GM23338 (cell line): ENCODE results near the gene INSL4. TPM values are rescaled to one million over a fixed set of nuclear protein-coding genes. Genes with fewer than 3 reads are reported as not detected.

Experiments used
- ATAC-seq: fragments of 200-7000 bp; cut with Tn5 transposase; 3 replicates; pipeline ENCODE4 v1.9.1; 2020
- DNase-seq: peaks from one replicate; pipeline ENCODE4 v3.0.0-alpha.2; 2015; ENCODE audit warnings: low spot score
- H2AFZ ChIP-seq: fragments of 200-600 bp; sonication (generic); 2 replicates; pipeline ENCODE4 v1.8.0; 2016; ENCODE audit warnings: antibody characterized with exemption, mild to moderate bottlenecking, moderate library complexity
- H3F3A ChIP-seq: fragments of 200-600 bp; sonication (generic); replicated peaks from 2 replicates; pipeline ENCODE4 v1.8.0; 2017; ENCODE audit warnings: antibody characterized with exemption, mixed run types, low read depth
- H3K27ac ChIP-seq: fragments of 200-600 bp; sonication (generic); 2 replicates; pipeline ENCODE4 v1.6.1; 2016; ENCODE audit warnings: low read depth
- H3K27me3 ChIP-seq: fragments of 200-600 bp; sonication (generic); 2 replicates; pipeline ENCODE4 v1.8.0; 2016; ENCODE audit warnings: mild to moderate bottlenecking, mixed run types, moderate library complexity; ENCODE audit not compliant: insufficient read depth
- H3K36me3 ChIP-seq: fragments of 200-600 bp; sonication (generic); 2 replicates; pipeline ENCODE4 v1.8.0; 2016; ENCODE audit warnings: mild to moderate bottlenecking; ENCODE audit not compliant: insufficient read depth
- H3K4me1 ChIP-seq: fragments of 200-600 bp; sonication (generic); 2 replicates; pipeline ENCODE4 v1.8.0; 2016; ENCODE audit warnings: mild to moderate bottlenecking, moderate library complexity; ENCODE audit not compliant: insufficient read depth
- H3K4me2 ChIP-seq: fragments of 200-600 bp; sonication (generic); 2 replicates; pipeline ENCODE4 v1.7.1; 2017; ENCODE audit warnings: mixed run types
- H3K4me3 ChIP-seq: fragments of 200-600 bp; sonication (generic); 2 replicates; pipeline ENCODE4 v1.6.1; 2016; ENCODE audit warnings: mixed run types
- H3K79me2 ChIP-seq: fragments of 200-600 bp; sonication (generic); replicated peaks from 2 replicates; pipeline ENCODE4 v1.8.0; 2017; ENCODE audit warnings: mild to moderate bottlenecking; ENCODE audit not compliant: insufficient read depth
- H3K9me2 ChIP-seq: fragments of 200-600 bp; sonication (generic); 2 replicates; pipeline ENCODE4 v1.8.0; 2017; ENCODE audit not compliant: insufficient read depth
- H4K20me1 ChIP-seq: fragments of 200-600 bp; sonication (generic); replicated peaks from 2 replicates; pipeline ENCODE4 v1.8.0; 2017; ENCODE audit warnings: mild to moderate bottlenecking; ENCODE audit not compliant: insufficient read depth
- H3K27ac Mint-ChIP-seq: 2 replicates; pipeline ENCODE4 v1.8.0; 2020; ENCODE audit warnings: inconsistent platforms, mild to moderate bottlenecking, moderate library complexity, mixed read lengths
- H3K27me3 Mint-ChIP-seq: 3 replicates; pipeline ENCODE4 v1.8.0; 2022; ENCODE audit warnings: low read depth, mild to moderate bottlenecking, moderate library complexity, mixed read lengths, inconsistent platforms; ENCODE audit not compliant: insufficient read depth, poor library complexity
- H3K36me3 Mint-ChIP-seq: 3 replicates; pipeline ENCODE4 v1.8.0; 2021; ENCODE audit warnings: low read depth, mild to moderate bottlenecking, inconsistent platforms, moderate library complexity, mixed read lengths
- H3K4me1 Mint-ChIP-seq: 3 replicates; pipeline ENCODE4 v1.8.0; 2020; ENCODE audit warnings: mild to moderate bottlenecking, inconsistent platforms, mixed read lengths
- H3K4me3 Mint-ChIP-seq: 3 replicates; pipeline ENCODE4 v1.8.0; 2021; ENCODE audit warnings: moderate library complexity, mild to moderate bottlenecking, inconsistent platforms, mixed read lengths
- H3K9me3 Mint-ChIP-seq: 3 replicates; pipeline ENCODE4 v1.8.0; 2020; ENCODE audit warnings: moderate library complexity, mild to moderate bottlenecking, inconsistent platforms, mixed read lengths
- CREB1 ChIP-seq: fragments of 250-450 bp; sonication (Bioruptor Pico); IDR thresholded peaks from 2 replicates; pipeline ENCODE4 v1.5.0; 2020; ENCODE audit warnings: low read depth, mild to moderate bottlenecking, moderate library complexity
- EZH2 ChIP-seq: fragments of 200-600 bp; sonication (generic); IDR thresholded peaks from one replicate; pipeline ENCODE4 v1.8.0; 2017; ENCODE audit warnings: antibody characterized with exemption, mild to moderate bottlenecking, low read depth; ENCODE audit not compliant: unreplicated experiment
- JUNB ChIP-seq: IDR thresholded peaks from one replicate; pipeline ENCODE4 v1.6.1; 2016; ENCODE audit warnings: antibody characterized with exemption; ENCODE audit not compliant: unreplicated experiment
- POLR2AphosphoS5 ChIP-seq: IDR thresholded peaks from 2 replicates; pipeline ENCODE4 v1.6.1; 2016; ENCODE audit warnings: antibody characterized with exemption, low read depth
- ZNF114 ChIP-seq: fragments of 250-450 bp; sonication (Bioruptor Pico); IDR thresholded peaks from 2 replicates; pipeline ENCODE4 v1.5.0; 2020; ENCODE audit warnings: mild to moderate bottlenecking, moderate library complexity
- polyA plus RNA-seq: library from polyadenylated mRNA; unstranded; fragments of >200 nt; fragmentation: Nextera tagmentation; extraction: Ambion mirVana; gene quantifications from 2 replicates; pipeline ENCODE4 v1.2.1, GENCODE V29; 2016
- total RNA-seq: library from RNA; depleted of rRNA; stranded (reverse); fragments of >200 nt; shearing (Covaris generic); gene quantifications from 2 replicates; pipeline ENCODE4 v1.2.3, GENCODE V29; 2014
- TF ChIP-seq, protein P1 (sequence below), 2 experiments: fragments of 200-600 bp in 1 of 2; sonication (generic) in 1 of 2; conservative IDR thresholded peaks; 2 replicates each; pipeline versions ENCODE4 v1.5.1 to v1.6.1; 2016 to 2017; ENCODE audit warnings: antibody characterized with exemption in 2 of 2, low read depth in 2 of 2, mild to moderate bottlenecking in 2 of 2, moderate library complexity in 1 of 2
- TF ChIP-seq, protein P2 (sequence below): IDR thresholded peaks from one replicate; pipeline ENCODE4 v1.6.1; 2018; ENCODE audit warnings: antibody characterized with exemption; ENCODE audit not compliant: unreplicated experiment

The INSL4 gene
- total and polyA plus RNA-seq, 2 experiments from 2014 or later: not detected

DNA sequence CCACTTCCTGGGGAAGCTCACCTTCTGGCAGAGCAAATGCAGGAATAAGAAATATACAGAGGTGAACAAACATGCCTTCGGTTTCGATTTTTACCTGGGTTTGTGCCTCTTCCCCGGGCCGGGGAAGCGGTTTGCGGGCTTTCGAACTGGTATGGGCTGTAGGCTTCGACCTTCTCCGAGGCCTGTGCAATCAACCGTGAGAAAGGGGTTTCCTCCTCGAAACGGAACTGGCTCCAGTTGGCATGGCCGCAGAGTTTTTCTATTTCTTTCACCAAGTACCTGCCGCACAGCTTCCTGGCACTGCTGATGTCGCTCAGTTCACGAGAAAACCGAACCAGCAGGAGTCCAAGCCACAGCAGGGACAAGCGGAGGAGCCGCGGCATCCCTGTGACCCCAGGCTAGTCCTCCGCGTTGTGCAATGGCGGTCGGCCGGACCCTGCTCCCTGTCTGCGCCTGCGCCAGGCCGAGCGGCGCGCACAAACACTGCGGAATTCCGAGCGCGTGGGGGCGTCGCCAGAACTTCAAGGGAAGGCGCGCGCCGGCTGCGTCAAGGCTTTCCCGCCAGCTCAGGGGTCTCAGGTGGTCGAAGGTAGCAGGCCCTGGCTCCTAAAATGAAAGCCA, 45.9 kb upstream of the INSL4 start, which contains the start of gene INSL6 (continued):
- TF ChIP-seq POLR2AphosphoS5: no peak
- no peak for TF ChIP-seq EZH2
- no peak for TF ChIP-seq ZNF114 (CRISPR knock-in tag)
- TF ChIP-seq, protein P1, sequence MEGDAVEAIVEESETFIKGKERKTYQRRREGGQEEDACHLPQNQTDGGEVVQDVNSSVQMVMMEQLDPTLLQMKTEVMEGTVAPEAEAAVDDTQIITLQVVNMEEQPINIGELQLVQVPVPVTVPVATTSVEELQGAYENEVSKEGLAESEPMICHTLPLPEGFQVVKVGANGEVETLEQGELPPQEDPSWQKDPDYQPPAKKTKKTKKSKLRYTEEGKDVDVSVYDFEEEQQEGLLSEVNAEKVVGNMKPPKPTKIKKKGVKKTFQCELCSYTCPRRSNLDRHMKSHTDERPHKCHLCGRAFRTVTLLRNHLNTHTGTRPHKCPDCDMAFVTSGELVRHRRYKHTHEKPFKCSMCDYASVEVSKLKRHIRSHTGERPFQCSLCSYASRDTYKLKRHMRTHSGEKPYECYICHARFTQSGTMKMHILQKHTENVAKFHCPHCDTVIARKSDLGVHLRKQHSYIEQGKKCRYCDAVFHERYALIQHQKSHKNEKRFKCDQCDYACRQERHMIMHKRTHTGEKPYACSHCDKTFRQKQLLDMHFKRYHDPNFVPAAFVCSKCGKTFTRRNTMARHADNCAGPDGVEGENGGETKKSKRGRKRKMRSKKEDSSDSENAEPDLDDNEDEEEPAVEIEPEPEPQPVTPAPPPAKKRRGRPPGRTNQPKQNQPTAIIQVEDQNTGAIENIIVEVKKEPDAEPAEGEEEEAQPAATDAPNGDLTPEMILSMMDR (conservative IDR thresholded peaks at IDR 0.05; ENCODE audit: low read depth in 2 of 2): no peak
- no peak for TF ChIP-seq CREB1 (CRISPR knock-in tag)
- TF ChIP-seq JUNB: no peak

DNA sequence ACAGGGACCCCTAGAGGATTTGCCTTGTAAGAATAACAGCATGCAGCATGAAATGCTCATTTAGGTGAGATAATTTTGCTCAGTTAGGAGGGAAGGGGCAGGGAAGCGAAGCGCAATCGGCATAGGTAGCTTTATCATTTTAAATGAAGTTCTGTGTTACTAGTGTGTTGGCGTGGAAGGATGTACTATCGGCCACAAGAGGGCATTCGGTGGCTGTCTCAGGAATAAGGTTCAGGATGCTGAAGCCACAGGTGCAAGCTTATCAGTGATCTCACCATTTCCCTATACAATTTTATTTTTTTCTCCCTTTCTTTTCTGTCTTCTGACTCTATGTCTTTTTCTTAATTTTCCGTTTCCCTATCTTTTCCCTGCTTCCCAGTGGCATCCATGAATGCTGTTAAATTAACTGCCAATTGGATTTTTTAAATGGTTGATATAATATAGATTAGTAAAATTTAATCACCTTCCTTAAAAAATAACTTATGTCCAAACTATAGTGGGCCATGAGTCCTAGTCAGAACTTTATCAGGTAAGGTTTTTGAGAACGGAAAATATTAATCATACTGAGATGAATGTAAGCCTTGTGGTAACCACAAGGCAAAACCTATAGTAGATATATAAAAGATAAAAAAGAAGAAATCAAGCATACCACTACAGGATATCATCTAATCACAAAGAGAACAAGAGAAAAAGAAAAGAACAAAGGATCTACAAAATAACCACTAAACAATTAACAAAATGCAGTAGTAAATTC, 44.6 kb upstream of the INSL4 start:
- H3K27ac Mint-ChIP-seq: no peak overlapping the region
- Histone ChIP-seq H2AFZ (0 out of 2 replicates have a peak overlapping the region, but pooled peaks have one; percentile 29), H3K4me3 (no peak overlapping the region), H3K79me2 (no peaks in the 10 kb centered on the region), H3K36me3 (no peaks in the 10 kb centered on the region), H3K4me2 (no peak overlapping the region), H3F3A (no peaks in the 10 kb centered on the region), H3K4me1 (no peaks in the 10 kb centered on the region), H3K27me3 (no peaks in the 10 kb centered on the region), H3K9me2 (no peaks in the 10 kb centered on the region), H4K20me1 (no peaks in the 10 kb centered on the region), H3K27ac (no peak overlapping the region)
- TF ChIP-seq, protein P2, sequence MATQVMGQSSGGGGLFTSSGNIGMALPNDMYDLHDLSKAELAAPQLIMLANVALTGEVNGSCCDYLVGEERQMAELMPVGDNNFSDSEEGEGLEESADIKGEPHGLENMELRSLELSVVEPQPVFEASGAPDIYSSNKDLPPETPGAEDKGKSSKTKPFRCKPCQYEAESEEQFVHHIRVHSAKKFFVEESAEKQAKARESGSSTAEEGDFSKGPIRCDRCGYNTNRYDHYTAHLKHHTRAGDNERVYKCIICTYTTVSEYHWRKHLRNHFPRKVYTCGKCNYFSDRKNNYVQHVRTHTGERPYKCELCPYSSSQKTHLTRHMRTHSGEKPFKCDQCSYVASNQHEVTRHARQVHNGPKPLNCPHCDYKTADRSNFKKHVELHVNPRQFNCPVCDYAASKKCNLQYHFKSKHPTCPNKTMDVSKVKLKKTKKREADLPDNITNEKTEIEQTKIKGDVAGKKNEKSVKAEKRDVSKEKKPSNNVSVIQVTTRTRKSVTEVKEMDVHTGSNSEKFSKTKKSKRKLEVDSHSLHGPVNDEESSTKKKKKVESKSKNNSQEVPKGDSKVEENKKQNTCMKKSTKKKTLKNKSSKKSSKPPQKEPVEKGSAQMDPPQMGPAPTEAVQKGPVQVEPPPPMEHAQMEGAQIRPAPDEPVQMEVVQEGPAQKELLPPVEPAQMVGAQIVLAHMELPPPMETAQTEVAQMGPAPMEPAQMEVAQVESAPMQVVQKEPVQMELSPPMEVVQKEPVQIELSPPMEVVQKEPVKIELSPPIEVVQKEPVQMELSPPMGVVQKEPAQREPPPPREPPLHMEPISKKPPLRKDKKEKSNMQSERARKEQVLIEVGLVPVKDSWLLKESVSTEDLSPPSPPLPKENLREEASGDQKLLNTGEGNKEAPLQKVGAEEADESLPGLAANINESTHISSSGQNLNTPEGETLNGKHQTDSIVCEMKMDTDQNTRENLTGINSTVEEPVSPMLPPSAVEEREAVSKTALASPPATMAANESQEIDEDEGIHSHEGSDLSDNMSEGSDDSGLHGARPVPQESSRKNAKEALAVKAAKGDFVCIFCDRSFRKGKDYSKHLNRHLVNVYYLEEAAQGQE: no peak
- TF ChIP-seq, protein P1 (conservative IDR thresholded peaks at IDR 0.05; ENCODE audit: low read depth in 2 of 2): peak; percentile 74 to 93
- no peaks in the 10 kb centered on the region for H3K9me3 Mint-ChIP-seq
- H3K4me3 Mint-ChIP-seq: no peak overlapping the region
- peaks cover 3% of the 10 kb centered on the region for H3K27me3 Mint-ChIP-seq
- peaks cover 5% of the 10 kb centered on the region; the same call in 2 of the 3 replicates for H3K4me1 Mint-ChIP-seq
- DNase-seq: peak; percentile 83
- ATAC-seq: peak; percentile 96
- no peaks in the 10 kb centered on the region for H3K36me3 Mint-ChIP-seq
